Aorta (tissue), 5 donors: ENCODE results near the gene CUL9. TPM values are rescaled to one million over a fixed set of nuclear protein-coding genes. Genes with fewer than 3 reads are reported as not detected.

Experiments used
- ATAC-seq: fragments of 200-7000 bp; cut with Tn5 transposase; one replicate; pipeline ENCODE4 v1.9.1; 2022; ENCODE audit warnings: moderate library complexity; ENCODE audit not compliant: low FRiP score
- DNase-seq, 2 donors: peaks; one replicate each; pipeline ENCODE4 v3.0.0-alpha.2; 2020
- H3K27ac ChIP-seq, 2 donors: one replicate each; pipeline ENCODE4 v1.5.1; 2013; ENCODE audit warnings: low read length in 2 of 2, mild to moderate bottlenecking in 2 of 2, moderate library complexity in 2 of 2, control low read depth in 1 of 2, inconsistent platforms in 1 of 2, low read depth in 1 of 2
- H3K27me3 ChIP-seq, 2 donors: one replicate each; pipeline ENCODE4 v1.6.1; 2013; ENCODE audit warnings: control low read depth in 1 of 2, low read length in 1 of 2, mild to moderate bottlenecking in 1 of 2, moderate library complexity in 1 of 2; ENCODE audit not compliant: insufficient read depth in 2 of 2, control insufficient read depth in 1 of 2
- H3K36me3 ChIP-seq, 2 donors: one replicate each; pipeline ENCODE4 v1.6.1; 2013; ENCODE audit warnings: control low read depth in 1 of 2, low read length in 1 of 2, mild to moderate bottlenecking in 1 of 2; ENCODE audit not compliant: insufficient read depth in 2 of 2, control insufficient read depth in 1 of 2
- H3K4me1 ChIP-seq, 2 donors: one replicate each; pipeline ENCODE4 v1.6.1; 2013; ENCODE audit warnings: low read length in 2 of 2, control low read depth in 1 of 2, mild to moderate bottlenecking in 1 of 2, moderate library complexity in 1 of 2; ENCODE audit not compliant: insufficient read depth in 2 of 2, control insufficient read depth in 1 of 2
- H3K4me3 ChIP-seq, 2 donors: one replicate each; pipeline ENCODE4 v1.5.1; 2013; ENCODE audit warnings: low read length in 2 of 2, control low read depth in 1 of 2, mild to moderate bottlenecking in 1 of 2
- H3K9me3 ChIP-seq: one replicate; pipeline ENCODE4 v1.6.1; 2013; ENCODE audit warnings: mild to moderate bottlenecking, low read length; ENCODE audit not compliant: control insufficient read depth
- WGBS, 2 donors: extraction: QIAGEN DNeasy Blood & Tissue Kit; methylation state at CpG; one replicate each; pipeline ENCODE4 v1.1.7; 2013; 5-methylcytosine and 5-hydroxymethylcytosine counted together
- intact Hi-C, 2 donors: fragments of 100-400 bp; cut with DNase I; formaldehyde crosslinking; loops; one replicate each; pipeline versions ENCODE4 v1.14.2 to v1.15.0; 2022
- polyA plus RNA-seq, 2 donors: library from polyadenylated mRNA; stranded (reverse); fragments of 200-250 nt; gene quantifications; one replicate each; pipeline ENCODE4 v1.2.3, GENCODE V29; 2013
- total RNA-seq, 2 donors: library from RNA; stranded (reverse); fragmentation: NEBNext Ultra II Directional; extraction: Animal tissue kit (Norgen Biotek cat#: 25700); gene quantifications; one replicate each; pipeline ENCODE4 v1.2.1, GENCODE V29; 2021
- donor health status: healthy with polysubstance abuse.
- donor health status: Bipolar disorder and iron deficiency.
- donor health status: DM: no; HTN: no; CAD: no.
- donor health status: DM: no; HTN: no; CAD: no.
- donor health status: DM: yes; HTN: yes; CAD: no.

Gene CUL9
- total and polyA plus RNA-seq, 4 donors = 8.1 to 106 (median 43.6) TPM

DNA sequence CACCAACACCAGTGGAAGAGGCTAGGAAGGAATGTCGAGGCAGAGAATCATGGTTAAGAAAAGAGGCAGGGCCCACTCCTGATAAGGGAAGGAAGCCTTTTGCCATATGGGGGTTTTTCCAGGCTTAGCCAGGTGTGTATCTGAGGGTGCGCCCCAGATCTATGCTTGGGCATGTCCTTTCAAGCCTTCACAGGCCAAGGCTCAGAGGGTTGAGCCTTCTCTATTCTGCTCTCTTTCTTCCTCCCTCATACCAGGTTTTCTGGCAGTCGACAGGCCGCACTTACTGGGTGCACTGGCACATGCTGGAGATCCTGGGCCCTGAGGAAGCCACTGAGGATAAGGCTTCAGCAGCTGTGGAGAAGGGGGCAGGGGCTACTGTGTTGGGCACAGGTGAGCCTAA is 4.7 kb downstream of the CUL9 start:
- intact Hi-C loops = no loop called here
- no peak for ATAC-seq
- peak in 1 of 2 donors; percentile 15 for DNase-seq
- H3K27ac ChIP-seq = no peak overlapping the region
- H3K9me3 ChIP-seq = no peaks in the 10 kb centered on the region
- no peaks in the 10 kb centered on the region for H3K4me1 ChIP-seq
- WGBS, 2 donors = 91 to 96% methylated on average over 4 of the region's 4 CpGs
- no peaks in the 10 kb centered on the region for H3K27me3 ChIP-seq
- no peak overlapping the region for H3K4me3 ChIP-seq
- peaks cover 0 to 4% of the 10 kb centered on the region in 2 donors for H3K36me3 ChIP-seq

- no peak overlapping the region for H3K4me3 ChIP-seq
- no peaks in the 10 kb centered on the region for H3K27me3 ChIP-seq
- H3K36me3 ChIP-seq = peaks cover 0 to 4% of the 10 kb centered on the region in 2 donors
- H3K9me3 ChIP-seq = no peaks in the 10 kb centered on the region
- ATAC-seq (no peak), DNase-seq (peak in 1 of 2 donors; percentile 22)
- WGBS, 2 donors = 94 to 97% methylated on average over 7 of the region's 7 CpGs
- intact Hi-C loops = no loop called here
- no peaks in the 10 kb centered on the region for H3K4me1 ChIP-seq
- no peak overlapping the region for H3K27ac ChIP-seq
Measured at GRCh38 chr6:43187821-43188220, 5.8 kb downstream of the CUL9 start.

- DNase-seq = peak in 1 of 2 donors; percentile 61
- Histone ChIP-seq H3K4me1 (no peaks in the 10 kb centered on the region), H3K4me3 (no peak overlapping the region), H3K36me3 (peaks cover 0 to 4% of the 10 kb centered on the region in 2 donors), H3K9me3 (no peaks in the 10 kb centered on the region), H3K27me3 (no peaks in the 10 kb centered on the region), H3K27ac (no peak overlapping the region)
- intact Hi-C loops = no loop called here
- no peak for ATAC-seq
- WGBS, 2 donors = 91 to 94% methylated on average over 10 of the region's 10 CpGs
Measured at GRCh38 chr6:43188426-43188825, 6.4 kb downstream of the CUL9 start.

GRCh38 chr6:43189776-43190304 is 7.8 kb downstream of the CUL9 start:
- ATAC-seq (no peak), DNase-seq (no peak)
- Histone ChIP-seq H3K4me1 (no peaks in the 10 kb centered on the region), H3K4me3 (no peak overlapping the region), H3K9me3 (no peaks in the 10 kb centered on the region), H3K27ac (no peak overlapping the region), H3K36me3 (peaks cover 2 to 6% of the 10 kb centered on the region in 2 donors), H3K27me3 (no peaks in the 10 kb centered on the region)
- intact Hi-C loops = no loop called here
- 68 to 73% methylated on average over 6 of the region's 6 CpGs for WGBS, 2 donors

GRCh38 chr6:43192911-43193310 is 10.9 kb downstream of the CUL9 start:
- Histone ChIP-seq H3K27me3 (no peaks in the 10 kb centered on the region), H3K4me3 (no peak overlapping the region), H3K36me3 (peaks cover 2 to 15% of the 10 kb centered on the region in 2 donors), H3K4me1 (no peaks in the 10 kb centered on the region), H3K27ac (no peak overlapping the region), H3K9me3 (no peaks in the 10 kb centered on the region)
- intact Hi-C loops = no loop called here
- no peak for ATAC-seq
- WGBS, 2 donors = 94 to 99% methylated on average over 9 of the region's 9 CpGs
- peak in 1 of 2 donors; percentile 49 for DNase-seq

- peak in 1 of 2 donors; percentile 16 for DNase-seq
- intact Hi-C loops = no loop called here
- no peak for ATAC-seq
- no peaks in the 10 kb centered on the region for H3K9me3 ChIP-seq
- H3K4me1 ChIP-seq = no peaks in the 10 kb centered on the region
- H3K27ac ChIP-seq = no peak overlapping the region
- H3K4me3 ChIP-seq = no peak overlapping the region
- H3K36me3 ChIP-seq = peaks cover 2 to 13% of the 10 kb centered on the region in 2 donors
- WGBS, 2 donors = 89 to 90% methylated on average over 5 of the region's 5 CpGs
- no peaks in the 10 kb centered on the region for H3K27me3 ChIP-seq
Measured at GRCh38 chr6:43193929-43194328, 11.9 kb downstream of the CUL9 start.

GRCh38 chr6:43196337-43196736 is 14.3 kb downstream of the CUL9 start:
- Histone ChIP-seq H3K27ac (no peak overlapping the region), H3K27me3 (no peaks in the 10 kb centered on the region), H3K9me3 (no peaks in the 10 kb centered on the region), H3K4me1 (no peaks in the 10 kb centered on the region), H3K4me3 (no peak overlapping the region), H3K36me3 (peaks cover 5 to 19% of the 10 kb centered on the region in 2 donors)
- ATAC-seq (no peak), DNase-seq (no peak)
- WGBS, 2 donors = 81 to 85% methylated on average over 5 of the region's 5 CpGs
- intact Hi-C loops = no loop called here

DNA sequence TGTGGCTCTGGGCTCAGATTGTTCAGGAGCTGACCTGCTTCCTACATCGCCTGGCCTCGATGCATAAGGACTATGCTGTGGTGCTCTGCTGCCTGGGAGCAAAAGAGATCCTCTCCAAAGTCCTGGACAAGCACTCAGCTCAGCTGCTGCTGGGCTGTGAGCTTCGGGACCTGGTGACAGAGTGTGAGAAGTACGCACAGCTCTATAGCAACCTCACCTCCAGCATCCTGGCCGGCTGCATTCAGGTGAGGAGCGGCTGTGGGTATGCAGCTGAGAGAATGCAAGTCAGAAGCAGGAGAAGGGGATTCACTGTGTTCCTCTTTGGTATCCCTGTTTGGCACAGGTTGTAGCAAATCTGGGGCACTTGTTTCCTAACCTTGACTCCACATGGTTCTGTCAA is 17.9 kb downstream of the CUL9 start:
- Histone ChIP-seq H3K9me3 (no peaks in the 10 kb centered on the region), H3K4me3 (no peak overlapping the region), H3K27ac (no peak overlapping the region), H3K27me3 (no peaks in the 10 kb centered on the region), H3K36me3 (peaks cover 3 to 18% of the 10 kb centered on the region in 2 donors), H3K4me1 (no peaks in the 10 kb centered on the region)
- ATAC-seq (no peak), DNase-seq (peak in 1 of 2 donors; percentile 39)
- intact Hi-C loops = no loop called here
- 86 to 89% methylated on average over 6 of the region's 6 CpGs for WGBS, 2 donors

GRCh38 chr6:43200541-43200940 is 18.5 kb downstream of the CUL9 start:
- 90 to 95% methylated on average over 6 of the region's 6 CpGs for WGBS, 2 donors
- H3K36me3 ChIP-seq = peaks cover 3 to 15% of the 10 kb centered on the region in 2 donors
- H3K4me1 ChIP-seq = no peaks in the 10 kb centered on the region
- no peaks in the 10 kb centered on the region for H3K27me3 ChIP-seq
- H3K4me3 ChIP-seq = no peak overlapping the region
- no peaks in the 10 kb centered on the region for H3K9me3 ChIP-seq
- no peak for ATAC-seq
- DNase-seq = peak in 1 of 2 donors; percentile 55
- intact Hi-C loops = no loop called here
- no peak overlapping the region for H3K27ac ChIP-seq
